Activated naive CD4-positive, alpha-beta T cell treated with anti-CD3 and anti-CD28 coated beads, Interleukin-2, amount 50 U/mL, for 72 hours (primary cell): Measurements from ENCODE around the gene SCYL1. TPM values are rescaled to one million over a fixed set of nuclear protein-coding genes. Genes with fewer than 3 reads are reported as not detected.
"Not testable (repeated sequence)": the region's sequence is repeated elsewhere in the genome, so short reads cannot be mapped to it uniquely, and the experiment has no call there.

Source experiments
- ATAC-seq, 2 donors: fragments of 150-1000 bp; cut with Tn5 transposase; 2 replicates each; pipeline ENCODE4 v1.10.0; 2021; ENCODE audit warnings: mild to moderate bottlenecking in 2 of 2, moderate library complexity in 2 of 2
- DNase-seq, 2 donors: peaks; one replicate each; pipeline ENCODE4 v3.0.0; 2021 to 2022; ENCODE audit warnings: low spot score in 2 of 2
- H3K27ac Mint-ChIP-seq, 2 donors: one replicate each; pipeline ENCODE4 v1.8.0; 2022; ENCODE audit warnings: mild to moderate bottlenecking in 2 of 2, mixed read lengths in 2 of 2
- H3K36me3 Mint-ChIP-seq, 2 donors: one replicate each; pipeline ENCODE4 v1.8.0; 2022; ENCODE audit warnings: mixed read lengths in 2 of 2
- H3K9me3 Mint-ChIP-seq, 2 donors: one replicate each; pipeline ENCODE4 v1.8.0; 2022; ENCODE audit warnings: mixed read lengths in 2 of 2
- total RNA-seq, 2 donors: library from RNA; stranded (reverse); gene quantifications; one replicate each; pipeline ENCODE4 v1.2.3, GENCODE V29; 2022

SCYL1 gene
- total RNA-seq, 2 donors from 2014 or later = 74.3 to 93.2 TPM

DNA sequence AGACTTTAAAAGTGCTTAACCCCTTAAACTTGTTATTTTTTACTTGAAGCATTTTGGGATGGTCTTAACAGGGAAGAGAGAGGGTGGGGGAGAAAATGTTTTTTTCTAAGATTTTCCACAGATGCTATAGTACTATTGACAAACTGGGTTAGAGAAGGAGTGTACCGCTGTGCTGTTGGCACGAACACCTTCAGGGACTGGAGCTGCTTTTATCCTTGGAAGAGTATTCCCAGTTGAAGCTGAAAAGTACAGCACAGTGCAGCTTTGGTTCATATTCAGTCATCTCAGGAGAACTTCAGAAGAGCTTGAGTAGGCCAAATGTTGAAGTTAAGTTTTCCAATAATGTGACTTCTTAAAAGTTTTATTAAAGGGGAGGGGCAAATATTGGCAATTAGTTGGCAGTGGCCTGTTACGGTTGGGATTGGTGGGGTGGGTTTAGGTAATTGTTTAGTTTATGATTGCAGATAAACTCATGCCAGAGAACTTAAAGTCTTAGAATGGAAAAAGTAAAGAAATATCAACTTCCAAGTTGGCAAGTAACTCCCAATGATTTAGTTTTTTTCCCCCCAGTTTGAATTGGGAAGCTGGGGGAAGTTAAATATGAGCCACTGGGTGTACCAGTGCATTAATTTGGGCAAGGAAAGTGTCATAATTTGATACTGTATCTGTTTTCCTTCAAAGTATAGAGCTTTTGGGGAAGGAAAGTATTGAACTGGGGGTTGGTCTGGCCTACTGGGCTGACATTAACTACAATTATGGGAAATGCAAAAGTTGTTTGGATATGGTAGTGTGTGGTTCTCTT lies 23.2 kb upstream of the SCYL1 start:
- no peak for ATAC-seq
- Mint-ChIP-seq H3K36me3 (peaks cover 6 to 34% of the 10 kb centered on the region in 2 donors), H3K9me3 (peaks cover 0 to 3% of the 10 kb centered on the region in 2 donors), H3K27ac (no peak overlapping the region)
- no peak for DNase-seq

DNA sequence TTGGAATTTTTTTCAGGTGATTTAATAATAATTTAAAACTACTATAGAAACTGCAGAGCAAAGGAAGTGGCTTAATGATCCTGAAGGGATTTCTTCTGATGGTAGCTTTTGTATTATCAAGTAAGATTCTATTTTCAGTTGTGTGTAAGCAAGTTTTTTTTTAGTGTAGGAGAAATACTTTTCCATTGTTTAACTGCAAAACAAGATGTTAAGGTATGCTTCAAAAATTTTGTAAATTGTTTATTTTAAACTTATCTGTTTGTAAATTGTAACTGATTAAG lies 22.7 kb upstream of the SCYL1 start:
- Mint-ChIP-seq H3K36me3 (peaks cover 1 to 39% of the 10 kb centered on the region in 2 donors), H3K9me3 (peaks cover 0 to 3% of the 10 kb centered on the region in 2 donors), H3K27ac (no peak overlapping the region)
- ATAC-seq = no peak
- DNase-seq = no peak

DNA sequence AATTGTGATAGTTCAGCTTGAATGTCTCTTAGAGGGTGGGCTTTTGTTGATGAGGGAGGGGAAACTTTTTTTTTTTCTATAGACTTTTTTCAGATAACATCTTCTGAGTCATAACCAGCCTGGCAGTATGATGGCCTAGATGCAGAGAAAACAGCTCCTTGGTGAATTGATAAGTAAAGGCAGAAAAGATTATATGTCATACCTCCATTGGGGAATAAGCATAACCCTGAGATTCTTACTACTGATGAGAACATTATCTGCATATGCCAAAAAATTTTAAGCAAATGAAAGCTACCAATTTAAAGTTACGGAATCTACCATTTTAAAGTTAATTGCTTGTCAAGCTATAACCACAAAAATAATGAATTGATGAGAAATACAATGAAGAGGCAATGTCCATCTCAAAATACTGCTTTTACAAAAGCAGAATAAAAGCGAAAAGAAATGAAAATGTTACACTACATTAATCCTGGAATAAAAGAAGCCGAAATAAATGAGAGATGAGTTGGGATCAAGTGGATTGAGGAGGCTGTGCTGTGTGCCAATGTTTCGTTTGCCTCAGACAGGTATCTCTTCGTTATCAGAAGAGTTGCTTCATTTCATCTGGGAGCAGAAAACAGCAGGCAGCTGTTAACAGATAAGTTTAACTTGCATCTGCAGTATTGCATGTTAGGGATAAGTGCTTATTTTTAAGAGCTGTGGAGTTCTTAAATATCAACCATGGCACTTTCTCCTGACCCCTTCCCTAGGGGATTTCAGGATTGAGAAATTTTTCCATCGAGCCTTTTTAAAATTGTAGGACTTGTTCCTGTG lies 22.1 kb upstream of the SCYL1 start:
- Mint-ChIP-seq H3K9me3 (peaks cover 0 to 3% of the 10 kb centered on the region in 2 donors), H3K36me3 (peaks cover 0 to 39% of the 10 kb centered on the region in 2 donors), H3K27ac (no peak overlapping the region)
- ATAC-seq (no peak), DNase-seq (no peak)

- no peak for DNase-seq
- Mint-ChIP-seq H3K27ac (no peak overlapping the region), H3K36me3 (peaks cover 0 to 39% of the 10 kb centered on the region in 2 donors), H3K9me3 (peaks cover 0 to 3% of the 10 kb centered on the region in 2 donors)
- no peak for ATAC-seq
These were observed 21.4 kb upstream of the SCYL1 start for GRCh38 chr11:65503368-65503948.

DNA sequence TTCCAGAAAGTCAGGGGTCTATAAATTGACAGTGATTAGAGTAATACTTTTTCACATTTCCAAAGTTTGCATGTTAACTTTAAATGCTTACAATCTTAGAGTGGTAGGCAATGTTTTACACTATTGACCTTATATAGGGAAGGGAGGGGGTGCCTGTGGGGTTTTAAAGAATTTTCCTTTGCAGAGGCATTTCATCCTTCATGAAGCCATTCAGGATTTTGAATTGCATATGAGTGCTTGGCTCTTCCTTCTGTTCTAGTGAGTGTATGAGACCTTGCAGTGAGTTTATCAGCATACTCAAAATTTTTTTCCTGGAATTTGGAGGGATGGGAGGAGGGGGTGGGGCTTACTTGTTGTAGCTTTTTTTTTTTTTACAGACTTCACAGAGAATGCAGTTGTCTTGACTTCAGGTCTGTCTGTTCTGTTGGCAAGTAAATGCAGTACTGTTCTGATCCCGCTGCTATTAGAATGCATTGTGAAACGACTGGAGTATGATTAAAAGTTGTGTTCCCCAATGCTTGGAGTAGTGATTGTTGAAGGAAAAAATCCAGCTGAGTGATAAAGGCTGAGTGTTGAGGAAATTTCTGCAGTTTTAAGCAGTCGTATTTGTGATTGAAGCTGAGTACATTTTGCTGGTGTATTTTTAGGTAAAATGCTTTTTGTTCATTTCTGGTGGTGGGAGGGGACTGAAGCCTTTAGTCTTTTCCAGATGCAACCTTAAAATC lies 20.8 kb upstream of the SCYL1 start:
- ATAC-seq (no peak), DNase-seq (no peak)
- no peak overlapping the region for H3K27ac Mint-ChIP-seq

DNA sequence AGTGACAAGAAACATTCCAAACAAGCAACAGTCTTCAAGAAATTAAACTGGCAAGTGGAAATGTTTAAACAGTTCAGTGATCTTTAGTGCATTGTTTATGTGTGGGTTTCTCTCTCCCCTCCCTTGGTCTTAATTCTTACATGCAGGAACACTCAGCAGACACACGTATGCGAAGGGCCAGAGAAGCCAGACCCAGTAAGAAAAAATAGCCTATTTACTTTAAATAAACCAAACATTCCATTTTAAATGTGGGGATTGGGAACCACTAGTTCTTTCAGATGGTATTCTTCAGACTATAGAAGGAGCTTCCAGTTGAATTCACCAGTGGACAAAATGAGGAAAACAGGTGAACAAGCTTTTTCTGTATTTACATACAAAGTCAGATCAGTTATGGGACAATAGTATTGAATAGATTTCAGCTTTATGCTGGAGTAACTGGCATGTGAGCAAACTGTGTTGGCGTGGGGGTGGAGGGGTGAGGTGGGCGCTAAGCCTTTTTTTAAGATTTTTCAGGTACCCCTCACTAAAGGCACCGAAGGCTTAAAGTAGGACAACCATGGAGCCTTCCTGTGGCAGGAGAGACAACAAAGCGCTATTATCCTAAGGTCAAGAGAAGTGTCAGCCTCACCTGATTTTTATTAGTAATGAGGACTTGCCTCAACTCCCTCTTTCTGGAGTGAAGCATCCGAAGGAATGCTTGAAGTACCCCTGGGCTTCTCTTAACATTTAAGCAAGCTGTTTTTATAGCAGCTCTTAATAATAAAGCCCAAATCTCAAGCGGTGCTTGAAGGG lies 20.0 kb upstream of the SCYL1 start:
- peaks cover 0 to 3% of the 10 kb centered on the region in 2 donors for H3K9me3 Mint-ChIP-seq
- no peak for ATAC-seq
- DNase-seq = no peak
- H3K36me3 Mint-ChIP-seq = peaks cover 0 to 39% of the 10 kb centered on the region in 2 donors
- no peak overlapping the region for H3K27ac Mint-ChIP-seq

More for the DNA sequence above, 20.8 kb upstream of the SCYL1 start:
- peaks cover 0 to 3% of the 10 kb centered on the region in 2 donors for H3K9me3 Mint-ChIP-seq
- peaks cover 0 to 39% of the 10 kb centered on the region in 2 donors for H3K36me3 Mint-ChIP-seq

- Mint-ChIP-seq H3K27ac (no peak overlapping the region), H3K36me3 (peaks cover 0 to 39% of the 10 kb centered on the region in 2 donors), H3K9me3 (peaks cover 0 to 3% of the 10 kb centered on the region in 2 donors)
- DNase-seq (no peak), ATAC-seq (no peak)
These were observed 19.2 kb upstream of the SCYL1 start for GRCh38 chr11:65505466-65506289.

DNA sequence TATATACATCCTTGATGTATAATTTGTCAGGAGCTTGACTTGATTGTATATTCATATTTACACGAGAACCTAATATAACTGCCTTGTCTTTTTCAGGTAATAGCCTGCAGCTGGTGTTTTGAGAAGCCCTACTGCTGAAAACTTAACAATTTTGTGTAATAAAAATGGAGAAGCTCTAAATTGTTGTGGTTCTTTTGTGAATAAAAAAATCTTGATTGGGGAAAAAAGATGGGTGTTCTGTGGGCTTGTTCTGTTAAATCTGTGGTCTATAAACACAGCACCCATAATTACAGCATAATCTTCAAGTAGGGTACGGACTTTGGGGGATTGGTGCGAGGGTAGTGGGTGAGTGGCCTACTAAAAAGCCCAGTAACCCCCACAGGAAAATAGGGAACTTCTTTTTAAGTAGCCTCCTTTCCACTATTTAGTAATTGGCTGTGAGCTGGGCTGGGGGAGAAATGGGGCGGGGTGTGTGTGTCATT lies 18.6 kb upstream of the SCYL1 start:
- ATAC-seq (no peak), DNase-seq (no peak)
- Mint-ChIP-seq H3K36me3 (peaks cover 0 to 39% of the 10 kb centered on the region in 2 donors), H3K27ac (no peak overlapping the region), H3K9me3 (no peaks in the 10 kb centered on the region)

DNA sequence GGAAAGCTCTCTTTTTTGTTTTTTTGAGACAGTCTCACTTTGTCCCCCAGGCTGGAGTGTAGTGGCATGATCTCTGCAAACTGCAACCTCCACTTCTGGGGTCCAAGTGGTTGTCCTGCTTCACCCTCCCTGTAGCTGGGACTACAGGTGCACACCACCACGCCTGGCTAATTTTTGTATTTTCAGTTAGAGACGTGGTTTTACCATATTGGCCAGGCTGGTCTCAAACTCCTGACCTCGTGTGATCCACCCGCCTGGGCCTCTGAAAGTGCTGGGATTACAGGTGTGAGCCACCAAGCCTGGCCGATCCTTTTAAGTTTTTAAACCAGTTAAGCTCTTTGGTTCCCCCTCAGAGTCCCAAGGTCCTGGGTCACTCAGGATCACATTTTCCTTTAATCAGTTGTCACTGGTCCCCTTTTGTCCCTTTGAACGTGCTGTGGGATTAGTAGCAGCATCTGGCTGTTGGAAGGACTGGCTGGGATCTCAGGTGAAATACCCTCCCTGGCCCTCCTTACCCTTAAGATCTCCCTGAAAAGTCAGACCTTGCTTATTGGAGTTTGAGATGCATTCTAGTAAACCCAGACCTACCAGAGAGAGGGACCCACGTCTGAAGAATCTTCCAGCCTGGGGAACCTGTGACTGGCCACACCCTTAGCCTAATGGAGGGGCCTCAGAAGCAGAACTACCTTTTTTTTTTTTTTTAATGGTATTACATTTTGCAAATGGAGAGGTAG lies 17.9 kb upstream of the SCYL1 start:
- ATAC-seq (peak; percentile 44 to 46), DNase-seq (peak in 1 of 2 donors; percentile 74)
- Mint-ChIP-seq H3K36me3 (peaks cover 0 to 39% of the 10 kb centered on the region in 2 donors), H3K9me3 (no peaks in the 10 kb centered on the region), H3K27ac (no peak overlapping the region)

DNA sequence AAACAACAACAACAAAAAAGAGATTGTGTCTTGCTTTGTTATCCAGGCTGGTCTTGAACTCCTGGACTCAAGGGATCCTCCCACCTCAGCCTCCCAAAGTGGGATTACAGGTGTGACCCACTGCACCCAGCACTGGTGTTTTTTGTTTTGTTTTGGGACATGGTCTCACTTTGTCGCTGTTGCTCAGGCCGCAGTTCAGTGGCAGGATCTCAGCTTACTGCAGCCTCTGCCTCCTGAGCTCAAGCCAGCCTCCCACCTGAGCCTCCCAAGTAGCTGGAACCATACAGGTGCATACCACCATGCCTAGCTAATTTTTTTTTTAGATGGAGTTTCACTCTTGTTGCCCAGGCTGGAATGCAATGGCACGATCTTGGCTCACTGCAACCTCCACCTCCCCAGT lies 12.6 kb upstream of the SCYL1 start:
- not testable (repeated sequence) for H3K27ac Mint-ChIP-seq, ATAC-seq, H3K36me3 Mint-ChIP-seq, H3K9me3 Mint-ChIP-seq, DNase-seq

GRCh38 chr11:65516135-65516968 lies 8.5 kb upstream of the SCYL1 start:
- H3K27ac Mint-ChIP-seq = peak overlapping the region; percentile 25 to 55
- ATAC-seq (peak in 1 of 2 donors; percentile 50), DNase-seq (no peak)
- H3K9me3 Mint-ChIP-seq = no peaks in the 10 kb centered on the region
- no peaks in the 10 kb centered on the region for H3K36me3 Mint-ChIP-seq

- not testable (repeated sequence) for H3K36me3 Mint-ChIP-seq, H3K27ac Mint-ChIP-seq
These were observed 5.8 kb upstream of the SCYL1 start for GRCh38 chr11:65518941-65519549.

DNA sequence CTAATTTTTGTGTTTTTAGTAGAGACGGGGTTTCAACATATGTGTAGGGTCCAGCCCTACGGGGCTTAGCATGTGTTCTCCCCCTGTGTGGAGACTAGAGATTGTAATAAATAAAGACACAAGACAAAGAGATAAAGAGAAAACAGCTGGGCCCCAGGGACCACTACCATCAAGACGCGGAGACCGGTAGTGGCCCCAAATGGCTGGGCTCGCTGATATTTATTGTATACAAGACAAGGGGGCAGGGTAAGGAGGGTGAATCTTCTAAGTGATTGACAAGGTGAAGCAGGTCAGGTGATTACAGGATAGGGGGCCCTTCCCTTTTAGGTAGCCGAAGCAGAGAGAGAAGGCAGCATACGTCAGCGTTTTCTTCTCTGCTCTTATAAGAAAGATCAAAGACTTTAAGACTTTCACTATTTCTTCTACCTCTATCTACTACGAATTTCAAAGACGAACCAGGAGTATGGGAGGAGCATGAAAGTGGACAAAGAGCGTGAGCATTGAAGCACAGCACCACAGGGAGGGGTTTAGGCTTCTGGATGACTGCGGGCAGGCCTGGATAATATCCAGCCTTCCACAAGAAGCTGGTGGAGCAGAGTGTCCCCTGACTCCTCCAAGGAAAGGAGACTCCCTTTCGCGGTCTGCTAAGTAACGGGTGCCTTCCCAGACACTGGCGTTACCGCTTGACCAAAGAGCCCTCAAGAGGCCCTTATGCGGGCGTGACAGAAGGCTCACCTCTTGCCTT lies 2.9 kb upstream of the SCYL1 start:
- H3K27ac Mint-ChIP-seq = peak overlapping the region; percentile 69 to 77
- not testable (repeated sequence) for H3K36me3 Mint-ChIP-seq, ATAC-seq, DNase-seq, H3K9me3 Mint-ChIP-seq

More at GRCh38 chr11:65518941-65519549, 5.8 kb upstream of the SCYL1 start:
- H3K9me3 Mint-ChIP-seq, DNase-seq, ATAC-seq: not testable (repeated sequence)
